NCI-H2029 treated with DMSO at 0.1 percent for 48 hours (cell line): ENCODE measurements around the gene RNF41.

Source experiments
- DNase-seq: peaks from one replicate; lab custom pipeline; 2025; lab: John Stamatoyannopoulos, UW

Gene RNF41

GRCh38 chr12:56152756-56153677 lies 68.7 kb downstream of the RNF41 start:
- DNase-seq: no peak
